GM23338 (cell line): Measurements from ENCODE around the gene UROS. TPM values are rescaled to one million over a fixed set of nuclear protein-coding genes. Genes with fewer than 3 reads are reported as not detected.

Source experiments
- ATAC-seq: fragments of 200-7000 bp; cut with Tn5 transposase; 3 replicates; pipeline ENCODE4 v1.9.1; 2020
- DNase-seq: peaks from one replicate; pipeline ENCODE4 v3.0.0-alpha.2; 2015; ENCODE audit warnings: low spot score
- H2AFZ ChIP-seq: fragments of 200-600 bp; sonication (generic); 2 replicates; pipeline ENCODE4 v1.8.0; 2016; ENCODE audit warnings: antibody characterized with exemption, mild to moderate bottlenecking, moderate library complexity
- H3F3A ChIP-seq: fragments of 200-600 bp; sonication (generic); replicated peaks from 2 replicates; pipeline ENCODE4 v1.8.0; 2017; ENCODE audit warnings: antibody characterized with exemption, mixed run types, low read depth
- H3K27ac ChIP-seq: fragments of 200-600 bp; sonication (generic); 2 replicates; pipeline ENCODE4 v1.6.1; 2016; ENCODE audit warnings: low read depth
- H3K27me3 ChIP-seq: fragments of 200-600 bp; sonication (generic); 2 replicates; pipeline ENCODE4 v1.8.0; 2016; ENCODE audit warnings: mild to moderate bottlenecking, mixed run types, moderate library complexity; ENCODE audit not compliant: insufficient read depth
- H3K36me3 ChIP-seq: fragments of 200-600 bp; sonication (generic); 2 replicates; pipeline ENCODE4 v1.8.0; 2016; ENCODE audit warnings: mild to moderate bottlenecking; ENCODE audit not compliant: insufficient read depth
- H3K4me1 ChIP-seq: fragments of 200-600 bp; sonication (generic); 2 replicates; pipeline ENCODE4 v1.8.0; 2016; ENCODE audit warnings: mild to moderate bottlenecking, moderate library complexity; ENCODE audit not compliant: insufficient read depth
- H3K4me2 ChIP-seq: fragments of 200-600 bp; sonication (generic); 2 replicates; pipeline ENCODE4 v1.7.1; 2017; ENCODE audit warnings: mixed run types
- H3K4me3 ChIP-seq: fragments of 200-600 bp; sonication (generic); 2 replicates; pipeline ENCODE4 v1.6.1; 2016; ENCODE audit warnings: mixed run types
- H3K79me2 ChIP-seq: fragments of 200-600 bp; sonication (generic); replicated peaks from 2 replicates; pipeline ENCODE4 v1.8.0; 2017; ENCODE audit warnings: mild to moderate bottlenecking; ENCODE audit not compliant: insufficient read depth
- H3K9me2 ChIP-seq: fragments of 200-600 bp; sonication (generic); 2 replicates; pipeline ENCODE4 v1.8.0; 2017; ENCODE audit not compliant: insufficient read depth
- H4K20me1 ChIP-seq: fragments of 200-600 bp; sonication (generic); replicated peaks from 2 replicates; pipeline ENCODE4 v1.8.0; 2017; ENCODE audit warnings: mild to moderate bottlenecking; ENCODE audit not compliant: insufficient read depth
- H3K27ac Mint-ChIP-seq: 2 replicates; pipeline ENCODE4 v1.8.0; 2020; ENCODE audit warnings: inconsistent platforms, mild to moderate bottlenecking, moderate library complexity, mixed read lengths
- H3K27me3 Mint-ChIP-seq: 3 replicates; pipeline ENCODE4 v1.8.0; 2022; ENCODE audit warnings: low read depth, mild to moderate bottlenecking, moderate library complexity, mixed read lengths, inconsistent platforms; ENCODE audit not compliant: insufficient read depth, poor library complexity
- H3K36me3 Mint-ChIP-seq: 3 replicates; pipeline ENCODE4 v1.8.0; 2021; ENCODE audit warnings: low read depth, mild to moderate bottlenecking, inconsistent platforms, moderate library complexity, mixed read lengths
- H3K4me1 Mint-ChIP-seq: 3 replicates; pipeline ENCODE4 v1.8.0; 2020; ENCODE audit warnings: mild to moderate bottlenecking, inconsistent platforms, mixed read lengths
- H3K4me3 Mint-ChIP-seq: 3 replicates; pipeline ENCODE4 v1.8.0; 2021; ENCODE audit warnings: moderate library complexity, mild to moderate bottlenecking, inconsistent platforms, mixed read lengths
- H3K9me3 Mint-ChIP-seq: 3 replicates; pipeline ENCODE4 v1.8.0; 2020; ENCODE audit warnings: moderate library complexity, mild to moderate bottlenecking, inconsistent platforms, mixed read lengths
- CREB1 ChIP-seq: fragments of 250-450 bp; sonication (Bioruptor Pico); IDR thresholded peaks from 2 replicates; pipeline ENCODE4 v1.5.0; 2020; ENCODE audit warnings: low read depth, mild to moderate bottlenecking, moderate library complexity
- EZH2 ChIP-seq: fragments of 200-600 bp; sonication (generic); IDR thresholded peaks from one replicate; pipeline ENCODE4 v1.8.0; 2017; ENCODE audit warnings: antibody characterized with exemption, mild to moderate bottlenecking, low read depth; ENCODE audit not compliant: unreplicated experiment
- EZH2phosphoT487 ChIP-seq: fragments of 200-600 bp; sonication (generic); IDR thresholded peaks from one replicate; pipeline ENCODE4 v1.8.1; 2018; ENCODE audit warnings: antibody characterized with exemption; ENCODE audit not compliant: unreplicated experiment
- JUNB ChIP-seq: IDR thresholded peaks from one replicate; pipeline ENCODE4 v1.6.1; 2016; ENCODE audit warnings: antibody characterized with exemption; ENCODE audit not compliant: unreplicated experiment
- NANOG ChIP-seq: IDR thresholded peaks from 2 replicates; pipeline ENCODE4 v1.6.1; 2016; ENCODE audit warnings: antibody characterized with exemption, borderline replicate concordance
- POLR2AphosphoS5 ChIP-seq: IDR thresholded peaks from 2 replicates; pipeline ENCODE4 v1.6.1; 2016; ENCODE audit warnings: antibody characterized with exemption, low read depth
- STAT1 ChIP-seq: IDR thresholded peaks from one replicate; pipeline ENCODE4 v1.6.1; 2016; ENCODE audit warnings: antibody characterized with exemption; ENCODE audit not compliant: unreplicated experiment
- ZNF114 ChIP-seq: fragments of 250-450 bp; sonication (Bioruptor Pico); IDR thresholded peaks from 2 replicates; pipeline ENCODE4 v1.5.0; 2020; ENCODE audit warnings: mild to moderate bottlenecking, moderate library complexity
- ZNF331 ChIP-seq: fragments of 250-450 bp; sonication (Bioruptor Pico); IDR thresholded peaks from 2 replicates; pipeline ENCODE4 v1.5.0; 2020; ENCODE audit warnings: low read depth, mild to moderate bottlenecking, moderate library complexity
- polyA plus RNA-seq: library from polyadenylated mRNA; unstranded; fragments of >200 nt; fragmentation: Nextera tagmentation; extraction: Ambion mirVana; gene quantifications from 2 replicates; pipeline ENCODE4 v1.2.1, GENCODE V29; 2016
- total RNA-seq: library from RNA; depleted of rRNA; stranded (reverse); fragments of >200 nt; shearing (Covaris generic); gene quantifications from 2 replicates; pipeline ENCODE4 v1.2.3, GENCODE V29; 2014
- TF ChIP-seq, protein P1 (sequence below): fragments of 250-450 bp; sonication (Bioruptor Pico); IDR thresholded peaks from 2 replicates; pipeline ENCODE4 v1.5.0; 2020; ENCODE audit warnings: mild to moderate bottlenecking, moderate library complexity
- TF ChIP-seq, protein P2 (sequence below): IDR thresholded peaks from one replicate; pipeline ENCODE4 v1.6.1; 2018; ENCODE audit warnings: antibody characterized with exemption; ENCODE audit not compliant: unreplicated experiment
- TF ChIP-seq, protein P3 (sequence below): IDR thresholded peaks from 2 replicates; pipeline ENCODE4 v1.6.1; 2016; ENCODE audit warnings: antibody characterized with exemption
- TF ChIP-seq, protein P4 (sequence below), 2 experiments: fragments of 200-600 bp in 1 of 2; sonication (generic) in 1 of 2; conservative IDR thresholded peaks; 2 replicates each; pipeline versions ENCODE4 v1.5.1 to v1.6.1; 2016 to 2017; ENCODE audit warnings: antibody characterized with exemption in 2 of 2, low read depth in 2 of 2, mild to moderate bottlenecking in 2 of 2, moderate library complexity in 1 of 2

UROS gene
- total and polyA plus RNA-seq, 2 experiments from 2014 or later, result 41.3 to 43.4 TPM

DNA sequence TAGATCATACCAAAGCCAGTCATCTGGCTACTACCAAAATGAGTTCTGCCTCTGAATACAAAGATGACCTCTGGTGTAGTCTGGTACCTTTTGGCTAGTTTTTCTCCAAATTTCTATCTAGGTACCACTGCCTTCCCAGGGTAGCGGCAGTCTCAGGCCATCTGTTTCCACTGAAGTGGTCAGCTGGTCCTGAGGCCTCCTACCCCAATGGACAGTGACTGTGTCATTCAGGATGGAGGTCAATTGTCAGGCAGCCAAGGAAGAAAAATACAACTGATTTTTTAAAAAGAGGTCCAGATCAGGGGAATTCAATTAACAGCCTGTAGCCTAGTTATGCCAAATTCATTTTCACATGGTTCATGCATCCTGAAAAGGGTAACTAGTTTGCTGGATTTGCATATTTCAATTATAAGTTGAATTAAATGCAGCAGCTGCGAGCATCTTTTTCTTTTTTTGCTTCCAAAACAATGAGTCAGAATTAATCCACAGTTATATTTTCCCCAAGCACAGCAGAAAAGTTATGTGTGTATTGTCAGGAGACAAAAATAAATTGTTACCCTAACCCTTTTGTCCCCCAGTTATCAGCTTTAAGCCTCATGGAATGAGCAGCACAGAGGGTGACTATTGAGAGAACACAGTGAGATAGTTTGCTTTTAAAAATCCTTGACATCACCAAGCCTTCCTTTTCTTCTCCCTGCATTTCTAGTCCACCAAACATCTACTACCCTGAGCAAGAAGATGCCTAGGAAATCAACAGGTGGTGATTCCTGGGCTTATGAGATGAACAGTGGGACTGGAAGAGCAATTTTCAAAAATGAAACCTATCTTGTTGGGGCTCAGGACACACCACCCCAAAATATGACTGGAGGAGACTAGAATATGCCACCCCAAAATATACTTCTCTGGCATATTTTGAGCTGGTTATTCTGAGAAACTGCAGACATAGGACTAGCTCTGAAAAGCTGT is 28.0 kb upstream of the UROS start:
- H3K9me3 Mint-ChIP-seq, result peaks cover 2% of the 10 kb centered on the region; the same call in 2 of the 3 replicates
- no peak overlapping the region for H3K4me2 ChIP-seq
- H2AFZ ChIP-seq, result no peak overlapping the region
- no peaks in the 10 kb centered on the region for H3K79me2 ChIP-seq
- no peak overlapping the region for H3K4me3 Mint-ChIP-seq
- no peak overlapping the region for H3K4me3 ChIP-seq
- H3K4me1 Mint-ChIP-seq, result no peaks in the 10 kb centered on the region
- peaks cover 2% of the 10 kb centered on the region for H3K27me3 Mint-ChIP-seq
- 0 out of 2 replicates have a peak, but pooled peaks cover 4% of the 10 kb centered on the region for H3K36me3 ChIP-seq
- TF ChIP-seq STAT1 (no peak), NANOG (no peak), EZH2phosphoT487 (no peak), EZH2 (no peak), ZNF331 (CRISPR knock-in tag) (no peak), POLR2AphosphoS5 (no peak), ZNF114 (CRISPR knock-in tag) (no peak), JUNB (no peak), CREB1 (CRISPR knock-in tag) (no peak)
- TF ChIP-seq, protein P1, sequence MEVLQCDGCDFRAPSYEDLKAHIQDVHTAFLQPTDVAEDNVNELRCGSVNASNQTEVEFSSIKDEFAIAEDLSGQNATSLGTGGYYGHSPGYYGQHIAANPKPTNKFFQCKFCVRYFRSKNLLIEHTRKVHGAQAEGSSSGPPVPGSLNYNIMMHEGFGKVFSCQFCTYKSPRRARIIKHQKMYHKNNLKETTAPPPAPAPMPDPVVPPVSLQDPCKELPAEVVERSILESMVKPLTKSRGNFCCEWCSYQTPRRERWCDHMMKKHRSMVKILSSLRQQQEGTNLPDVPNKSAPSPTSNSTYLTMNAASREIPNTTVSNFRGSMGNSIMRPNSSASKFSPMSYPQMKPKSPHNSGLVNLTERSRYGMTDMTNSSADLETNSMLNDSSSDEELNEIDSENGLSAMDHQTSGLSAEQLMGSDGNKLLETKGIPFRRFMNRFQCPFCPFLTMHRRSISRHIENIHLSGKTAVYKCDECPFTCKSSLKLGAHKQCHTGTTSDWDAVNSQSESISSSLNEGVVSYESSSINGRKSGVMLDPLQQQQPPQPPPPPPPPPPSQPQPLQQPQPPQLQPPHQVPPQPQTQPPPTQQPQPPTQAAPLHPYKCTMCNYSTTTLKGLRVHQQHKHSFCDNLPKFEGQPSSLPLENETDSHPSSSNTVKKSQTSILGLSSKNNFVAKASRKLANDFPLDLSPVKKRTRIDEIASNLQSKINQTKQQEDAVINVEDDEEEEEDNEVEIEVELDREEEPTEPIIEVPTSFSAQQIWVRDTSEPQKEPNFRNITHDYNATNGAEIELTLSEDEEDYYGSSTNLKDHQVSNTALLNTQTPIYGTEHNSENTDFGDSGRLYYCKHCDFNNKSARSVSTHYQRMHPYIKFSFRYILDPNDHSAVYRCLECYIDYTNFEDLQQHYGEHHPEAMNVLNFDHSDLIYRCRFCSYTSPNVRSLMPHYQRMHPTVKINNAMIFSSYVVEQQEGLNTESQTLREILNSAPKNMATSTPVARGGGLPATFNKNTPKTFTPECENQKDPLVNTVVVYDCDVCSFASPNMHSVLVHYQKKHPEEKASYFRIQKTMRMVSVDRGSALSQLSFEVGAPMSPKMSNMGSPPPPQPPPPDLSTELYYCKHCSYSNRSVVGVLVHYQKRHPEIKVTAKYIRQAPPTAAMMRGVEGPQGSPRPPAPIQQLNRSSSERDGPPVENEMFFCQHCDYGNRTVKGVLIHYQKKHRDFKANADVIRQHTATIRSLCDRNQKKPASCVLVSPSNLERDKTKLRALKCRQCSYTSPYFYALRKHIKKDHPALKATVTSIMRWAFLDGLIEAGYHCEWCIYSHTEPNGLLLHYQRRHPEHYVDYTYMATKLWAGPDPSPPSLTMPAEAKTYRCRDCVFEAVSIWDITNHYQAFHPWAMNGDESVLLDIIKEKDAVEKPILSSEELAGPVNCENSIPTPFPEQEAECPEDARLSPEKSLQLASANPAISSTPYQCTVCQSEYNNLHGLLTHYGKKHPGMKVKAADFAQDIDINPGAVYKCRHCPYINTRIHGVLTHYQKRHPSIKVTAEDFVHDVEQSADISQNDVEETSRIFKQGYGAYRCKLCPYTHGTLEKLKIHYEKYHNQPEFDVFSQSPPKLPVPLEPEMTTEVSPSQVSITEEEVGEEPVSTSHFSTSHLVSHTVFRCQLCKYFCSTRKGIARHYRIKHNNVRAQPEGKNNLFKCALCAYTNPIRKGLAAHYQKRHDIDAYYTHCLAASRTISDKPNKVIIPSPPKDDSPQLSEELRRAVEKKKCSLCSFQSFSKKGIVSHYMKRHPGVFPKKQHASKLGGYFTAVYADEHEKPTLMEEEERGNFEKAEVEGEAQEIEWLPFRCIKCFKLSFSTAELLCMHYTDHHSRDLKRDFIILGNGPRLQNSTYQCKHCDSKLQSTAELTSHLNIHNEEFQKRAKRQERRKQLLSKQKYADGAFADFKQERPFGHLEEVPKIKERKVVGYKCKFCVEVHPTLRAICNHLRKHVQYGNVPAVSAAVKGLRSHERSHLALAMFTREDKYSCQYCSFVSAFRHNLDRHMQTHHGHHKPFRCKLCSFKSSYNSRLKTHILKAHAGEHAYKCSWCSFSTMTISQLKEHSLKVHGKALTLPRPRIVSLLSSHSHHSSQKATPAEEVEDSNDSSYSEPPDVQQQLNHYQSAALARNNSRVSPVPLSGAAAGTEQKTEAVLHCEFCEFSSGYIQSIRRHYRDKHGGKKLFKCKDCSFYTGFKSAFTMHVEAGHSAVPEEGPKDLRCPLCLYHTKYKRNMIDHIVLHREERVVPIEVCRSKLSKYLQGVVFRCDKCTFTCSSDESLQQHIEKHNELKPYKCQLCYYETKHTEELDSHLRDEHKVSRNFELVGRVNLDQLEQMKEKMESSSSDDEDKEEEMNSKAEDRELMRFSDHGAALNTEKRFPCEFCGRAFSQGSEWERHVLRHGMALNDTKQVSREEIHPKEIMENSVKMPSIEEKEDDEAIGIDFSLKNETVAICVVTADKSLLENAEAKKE (CRISPR knock-in tag), result no peak
- TF ChIP-seq, protein P2, sequence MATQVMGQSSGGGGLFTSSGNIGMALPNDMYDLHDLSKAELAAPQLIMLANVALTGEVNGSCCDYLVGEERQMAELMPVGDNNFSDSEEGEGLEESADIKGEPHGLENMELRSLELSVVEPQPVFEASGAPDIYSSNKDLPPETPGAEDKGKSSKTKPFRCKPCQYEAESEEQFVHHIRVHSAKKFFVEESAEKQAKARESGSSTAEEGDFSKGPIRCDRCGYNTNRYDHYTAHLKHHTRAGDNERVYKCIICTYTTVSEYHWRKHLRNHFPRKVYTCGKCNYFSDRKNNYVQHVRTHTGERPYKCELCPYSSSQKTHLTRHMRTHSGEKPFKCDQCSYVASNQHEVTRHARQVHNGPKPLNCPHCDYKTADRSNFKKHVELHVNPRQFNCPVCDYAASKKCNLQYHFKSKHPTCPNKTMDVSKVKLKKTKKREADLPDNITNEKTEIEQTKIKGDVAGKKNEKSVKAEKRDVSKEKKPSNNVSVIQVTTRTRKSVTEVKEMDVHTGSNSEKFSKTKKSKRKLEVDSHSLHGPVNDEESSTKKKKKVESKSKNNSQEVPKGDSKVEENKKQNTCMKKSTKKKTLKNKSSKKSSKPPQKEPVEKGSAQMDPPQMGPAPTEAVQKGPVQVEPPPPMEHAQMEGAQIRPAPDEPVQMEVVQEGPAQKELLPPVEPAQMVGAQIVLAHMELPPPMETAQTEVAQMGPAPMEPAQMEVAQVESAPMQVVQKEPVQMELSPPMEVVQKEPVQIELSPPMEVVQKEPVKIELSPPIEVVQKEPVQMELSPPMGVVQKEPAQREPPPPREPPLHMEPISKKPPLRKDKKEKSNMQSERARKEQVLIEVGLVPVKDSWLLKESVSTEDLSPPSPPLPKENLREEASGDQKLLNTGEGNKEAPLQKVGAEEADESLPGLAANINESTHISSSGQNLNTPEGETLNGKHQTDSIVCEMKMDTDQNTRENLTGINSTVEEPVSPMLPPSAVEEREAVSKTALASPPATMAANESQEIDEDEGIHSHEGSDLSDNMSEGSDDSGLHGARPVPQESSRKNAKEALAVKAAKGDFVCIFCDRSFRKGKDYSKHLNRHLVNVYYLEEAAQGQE, result no peak
- TF ChIP-seq, protein P3, sequence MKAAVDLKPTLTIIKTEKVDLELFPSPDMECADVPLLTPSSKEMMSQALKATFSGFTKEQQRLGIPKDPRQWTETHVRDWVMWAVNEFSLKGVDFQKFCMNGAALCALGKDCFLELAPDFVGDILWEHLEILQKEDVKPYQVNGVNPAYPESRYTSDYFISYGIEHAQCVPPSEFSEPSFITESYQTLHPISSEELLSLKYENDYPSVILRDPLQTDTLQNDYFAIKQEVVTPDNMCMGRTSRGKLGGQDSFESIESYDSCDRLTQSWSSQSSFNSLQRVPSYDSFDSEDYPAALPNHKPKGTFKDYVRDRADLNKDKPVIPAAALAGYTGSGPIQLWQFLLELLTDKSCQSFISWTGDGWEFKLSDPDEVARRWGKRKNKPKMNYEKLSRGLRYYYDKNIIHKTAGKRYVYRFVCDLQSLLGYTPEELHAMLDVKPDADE, result no peak
- TF ChIP-seq, protein P4, sequence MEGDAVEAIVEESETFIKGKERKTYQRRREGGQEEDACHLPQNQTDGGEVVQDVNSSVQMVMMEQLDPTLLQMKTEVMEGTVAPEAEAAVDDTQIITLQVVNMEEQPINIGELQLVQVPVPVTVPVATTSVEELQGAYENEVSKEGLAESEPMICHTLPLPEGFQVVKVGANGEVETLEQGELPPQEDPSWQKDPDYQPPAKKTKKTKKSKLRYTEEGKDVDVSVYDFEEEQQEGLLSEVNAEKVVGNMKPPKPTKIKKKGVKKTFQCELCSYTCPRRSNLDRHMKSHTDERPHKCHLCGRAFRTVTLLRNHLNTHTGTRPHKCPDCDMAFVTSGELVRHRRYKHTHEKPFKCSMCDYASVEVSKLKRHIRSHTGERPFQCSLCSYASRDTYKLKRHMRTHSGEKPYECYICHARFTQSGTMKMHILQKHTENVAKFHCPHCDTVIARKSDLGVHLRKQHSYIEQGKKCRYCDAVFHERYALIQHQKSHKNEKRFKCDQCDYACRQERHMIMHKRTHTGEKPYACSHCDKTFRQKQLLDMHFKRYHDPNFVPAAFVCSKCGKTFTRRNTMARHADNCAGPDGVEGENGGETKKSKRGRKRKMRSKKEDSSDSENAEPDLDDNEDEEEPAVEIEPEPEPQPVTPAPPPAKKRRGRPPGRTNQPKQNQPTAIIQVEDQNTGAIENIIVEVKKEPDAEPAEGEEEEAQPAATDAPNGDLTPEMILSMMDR (conservative IDR thresholded peaks at IDR 0.05; ENCODE audit: low read depth in 2 of 2), result no peak
- H3K4me1 ChIP-seq, result no peaks in the 10 kb centered on the region
- H3K36me3 Mint-ChIP-seq, result peaks cover 27% of the 10 kb centered on the region
- H3F3A ChIP-seq, result no peaks in the 10 kb centered on the region
- no peaks in the 10 kb centered on the region for H3K9me2 ChIP-seq
- ATAC-seq, result no peak
- no peak for DNase-seq
- H4K20me1 ChIP-seq, result no peaks in the 10 kb centered on the region
- no peak overlapping the region for H3K27ac ChIP-seq
- no peak overlapping the region for H3K27ac Mint-ChIP-seq
- H3K27me3 ChIP-seq, result no peaks in the 10 kb centered on the region
